Measurements from ENCODE around the gene KLHDC10.
"Not testable (repeated sequence)": the region's sequence is repeated elsewhere in the genome, so short reads cannot be mapped to it uniquely, and the experiment has no call there.

The KLHDC10 gene

DNA sequence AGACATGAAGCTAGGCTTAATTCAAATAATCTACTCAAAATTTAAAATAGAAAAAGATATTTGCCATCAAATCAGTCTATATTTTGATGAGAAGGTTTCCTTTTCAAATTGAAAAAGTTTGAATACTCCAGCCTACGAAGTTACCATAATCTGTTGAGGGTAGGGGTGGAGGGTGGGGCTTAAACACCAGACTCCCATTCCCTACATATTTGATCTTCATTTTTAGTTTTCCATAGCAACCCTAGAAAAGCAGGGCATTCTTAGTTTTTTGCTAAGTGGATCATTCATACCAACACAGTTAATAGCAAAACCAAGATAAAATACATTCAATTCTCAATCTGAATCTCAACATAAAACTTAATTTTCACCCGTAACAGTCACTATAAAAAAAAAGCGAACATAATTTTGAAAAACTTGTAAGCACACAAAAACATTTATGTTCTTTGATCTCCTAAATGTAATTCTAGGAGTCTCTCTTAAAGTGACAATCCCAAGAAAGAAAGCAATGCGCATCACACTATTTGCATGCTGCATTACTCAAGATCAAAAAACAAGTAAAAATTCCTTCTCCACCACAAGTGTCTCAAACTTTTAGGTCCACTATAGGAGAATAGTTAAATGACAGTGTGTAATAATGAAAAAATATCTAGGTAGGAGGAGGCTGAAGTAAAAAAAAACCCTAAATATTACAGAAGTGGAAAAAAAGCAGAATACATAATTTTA lies 104.1 kb downstream of the KLHDC10 start:
- DNase-seq (ENCODE audit: low read depth): no peak
- no peak overlapping the region for H3K4me3 ChIP-seq (ENCODE audit: low read depth, low read length)
- no peak for TF ChIP-seq CTCF (IDR thresholded peaks at IDR 0.05; ENCODE audit: low read depth, low read length, missing control alignments)

GRCh38 chr7:130178251-130178650 lies 107.9 kb downstream of the KLHDC10 start:
- DNase-seq (ENCODE audit: low read depth): no peak
- H3K4me3 ChIP-seq (ENCODE audit: low read depth, low read length): no peak overlapping the region
- no peak for TF ChIP-seq CTCF (IDR thresholded peaks at IDR 0.05; ENCODE audit: low read depth, low read length, missing control alignments)

DNA sequence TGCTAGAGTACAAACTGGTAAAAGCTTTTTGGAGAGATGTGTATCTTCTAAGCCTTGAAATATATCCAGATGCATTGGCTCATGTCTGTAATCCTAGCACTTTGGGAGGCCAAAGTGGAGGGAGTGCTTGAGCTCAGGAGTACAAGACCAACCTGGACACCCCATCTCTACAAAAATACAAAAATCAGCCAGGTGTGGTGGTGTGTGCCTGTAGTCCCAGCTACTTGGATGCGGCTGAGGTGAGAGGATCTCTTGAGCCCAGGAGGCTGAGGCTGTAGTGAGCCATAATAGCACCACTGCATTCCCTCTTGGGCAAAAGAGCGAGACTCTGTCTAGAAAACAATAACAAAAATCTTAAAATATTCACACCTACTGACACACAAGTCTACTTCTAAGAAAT lies 109.3 kb downstream of the KLHDC10 start:
- no peak for DNase-seq (ENCODE audit: low read depth)
- H3K4me3 ChIP-seq (ENCODE audit: low read depth, low read length): no peak overlapping the region
- TF ChIP-seq CTCF (IDR thresholded peaks at IDR 0.05; ENCODE audit: low read depth, low read length, missing control alignments): no peak

DNA sequence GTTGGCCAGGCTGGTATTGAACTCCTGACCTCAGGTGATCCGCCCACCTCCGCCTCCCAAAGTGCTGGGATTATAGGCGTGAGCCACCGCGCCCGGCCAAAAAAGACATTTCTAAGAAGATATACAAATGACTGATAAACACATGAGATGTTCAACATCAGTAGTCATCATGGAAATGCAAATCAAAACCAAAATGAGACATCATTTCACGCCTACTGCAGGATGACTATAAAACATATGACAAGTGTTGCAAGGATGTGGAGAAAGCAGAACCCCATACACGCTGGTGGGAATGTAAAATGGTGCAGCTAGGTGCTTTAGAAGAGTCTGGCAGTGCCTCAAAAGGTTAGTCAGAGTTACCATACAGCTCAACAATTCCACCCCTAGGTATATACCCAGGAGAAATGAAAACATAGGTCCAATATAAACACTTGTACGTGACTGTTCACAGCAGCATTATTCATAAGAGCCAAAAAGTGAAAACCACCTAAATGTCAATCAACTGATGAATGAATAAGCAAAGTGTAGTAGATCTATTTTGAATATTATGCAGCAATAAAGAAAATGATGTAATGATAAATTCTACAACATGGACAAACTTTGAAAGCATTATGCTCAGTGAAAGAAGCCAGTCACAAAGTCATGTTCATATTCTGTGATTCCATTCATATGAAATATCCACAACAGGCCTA lies 110.4 kb downstream of the KLHDC10 start:
- no peak overlapping the region for H3K4me3 ChIP-seq (ENCODE audit: low read depth, low read length)
- DNase-seq (ENCODE audit: low read depth): no peak
- TF ChIP-seq CTCF (IDR thresholded peaks at IDR 0.05; ENCODE audit: low read depth, low read length, missing control alignments): no peak

DNA sequence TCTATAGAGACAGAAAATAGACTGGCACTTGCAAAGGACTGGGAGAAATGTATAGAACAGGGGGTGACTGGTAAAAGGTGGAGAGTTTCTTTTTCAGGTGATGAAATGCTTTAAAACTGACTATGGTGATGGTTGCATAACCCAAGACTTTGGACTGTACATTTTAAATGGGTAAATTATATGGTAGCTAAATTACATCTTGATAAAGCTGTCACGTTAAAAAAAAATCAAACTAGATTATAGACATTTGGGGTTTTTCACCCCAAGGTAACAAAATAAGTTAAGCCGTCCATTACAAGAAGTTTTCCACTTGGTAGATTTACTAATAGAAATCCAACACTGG lies 110.9 kb downstream of the KLHDC10 start:
- no peak for TF ChIP-seq CTCF (IDR thresholded peaks at IDR 0.05; ENCODE audit: low read depth, low read length, missing control alignments)
- DNase-seq (ENCODE audit: low read depth): no peak
- no peak overlapping the region for H3K4me3 ChIP-seq (ENCODE audit: low read depth, low read length)

DNA sequence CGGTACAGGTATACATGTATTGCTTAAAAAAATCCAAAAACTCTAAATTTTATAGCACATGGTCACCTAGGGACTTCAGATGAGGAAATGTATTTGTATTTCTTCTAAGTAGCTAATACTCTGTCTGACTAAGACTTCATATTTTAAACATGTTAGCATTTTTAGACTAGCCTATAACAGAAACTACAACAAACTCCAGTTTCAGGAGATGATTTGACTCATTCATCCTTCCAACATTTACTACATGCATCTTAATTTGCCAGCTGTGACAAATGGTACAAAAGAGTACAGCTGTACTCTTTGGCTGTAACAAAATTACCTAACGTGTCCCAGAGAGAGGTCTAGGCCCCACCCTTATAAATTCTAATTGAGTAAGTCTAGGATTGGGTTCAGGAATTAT lies 112.7 kb downstream of the KLHDC10 start:
- no peak for TF ChIP-seq CTCF (IDR thresholded peaks at IDR 0.05; ENCODE audit: low read depth, low read length, missing control alignments)
- DNase-seq (ENCODE audit: low read depth): no peak
- no peak overlapping the region for H3K4me3 ChIP-seq (ENCODE audit: low read depth, low read length)

GRCh38 chr7:130184349-130184748 lies 114.0 kb downstream of the KLHDC10 start:
- not testable (repeated sequence) for H3K4me3 ChIP-seq (ENCODE audit: low read depth, low read length); DNase-seq (ENCODE audit: low read depth)
